Gastrocnemius medialis (tissue), 4 donors: Measurements from ENCODE around the gene TMEM272.

ENCODE experiments used
- CTCF ChIP-seq, 5 experiments: fragments of 450-650 bp in 3 of 5; fragments of 200-600 bp in 2 of 5; sonication (generic) in 2 of 5; IDR thresholded peaks in 4 of 5; conservative IDR thresholded peaks in 1 of 5; 1 replicate in 4 of 5; 2 replicates in 1 of 5; pipeline ENCODE4 v1.5.1; 2016 to 2019; ENCODE audit warnings: antibody characterized with exemption in 5 of 5, mild to moderate bottlenecking in 3 of 5, moderate library complexity in 3 of 5
- POLR2A ChIP-seq, 2 donors: fragments of 450-650 bp; IDR thresholded peaks; one replicate each; pipeline ENCODE4 v1.6.1; 2017; ENCODE audit warnings: antibody characterized with exemption in 2 of 2, mild to moderate bottlenecking in 2 of 2, moderate library complexity in 2 of 2

GRCh38 chr13:51856998-51857397 lies 12.0 kb upstream of the TMEM272 start:
- TF ChIP-seq POLR2A (IDR thresholded peaks at IDR 0.05), result no peak
- no peak for TF ChIP-seq CTCF (IDR thresholded peaks at IDR 0.05 in 4 of 5, conservative IDR thresholded peaks at IDR 0.05 in 1 of 5)
